Measurements from ENCODE around the gene ATP5MK. TPM values are rescaled to one million over a fixed set of nuclear protein-coding genes. Genes with fewer than 3 reads are reported as not detected.

Gene ATP5MK
- total and polyA plus RNA-seq, 3 donors from 2014 or later, result 175 to 280 (median 193) TPM

DNA sequence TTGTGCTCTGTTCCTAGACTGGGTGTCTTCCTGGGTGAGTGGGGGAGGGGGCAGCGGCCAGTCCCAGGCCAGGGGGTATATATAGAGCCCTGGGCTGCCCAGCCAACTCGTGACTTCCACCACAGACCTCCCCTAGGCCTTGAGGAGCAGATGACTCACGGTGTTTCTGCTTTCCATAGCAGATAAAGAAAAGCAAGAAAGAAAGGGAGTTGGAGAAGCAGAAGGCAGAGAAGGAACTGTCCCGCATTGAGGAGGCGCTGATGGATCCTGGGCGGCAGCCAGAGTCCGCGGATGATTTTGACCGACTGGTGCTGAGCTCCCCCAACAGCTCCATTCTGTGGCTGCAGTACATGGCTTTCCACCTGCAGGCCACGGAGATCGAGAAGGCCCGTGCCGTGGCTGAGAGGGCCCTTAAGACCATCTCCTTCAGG is 45.8 kb upstream of the ATP5MK start:
- Histone ChIP-seq H3K27ac (peak overlapping the region; percentile 72 to 85), H3K27me3 (no peaks in the 10 kb centered on the region), H3K4me3 (no peak overlapping the region), H3K9me3 (no peaks in the 10 kb centered on the region), H3K4me1 (peaks cover 38% of the 10 kb centered on the region), H3K36me3 (ENCODE audit: low read depth, missing control alignments) (no peaks in the 10 kb centered on the region)
- intact Hi-C loops (cut with DNase I; ENCODE audit: low total_unique reads), result no loop called here
- 29 to 48% methylated on average over 12 to 13 of the region's 13 CpGs for WGBS, 2 donors
- peak; percentile 76 for DNase-seq
- TF ChIP-seq POLR2A (IDR thresholded peaks at IDR 0.05), result no peak
- TF ChIP-seq, protein P1, sequence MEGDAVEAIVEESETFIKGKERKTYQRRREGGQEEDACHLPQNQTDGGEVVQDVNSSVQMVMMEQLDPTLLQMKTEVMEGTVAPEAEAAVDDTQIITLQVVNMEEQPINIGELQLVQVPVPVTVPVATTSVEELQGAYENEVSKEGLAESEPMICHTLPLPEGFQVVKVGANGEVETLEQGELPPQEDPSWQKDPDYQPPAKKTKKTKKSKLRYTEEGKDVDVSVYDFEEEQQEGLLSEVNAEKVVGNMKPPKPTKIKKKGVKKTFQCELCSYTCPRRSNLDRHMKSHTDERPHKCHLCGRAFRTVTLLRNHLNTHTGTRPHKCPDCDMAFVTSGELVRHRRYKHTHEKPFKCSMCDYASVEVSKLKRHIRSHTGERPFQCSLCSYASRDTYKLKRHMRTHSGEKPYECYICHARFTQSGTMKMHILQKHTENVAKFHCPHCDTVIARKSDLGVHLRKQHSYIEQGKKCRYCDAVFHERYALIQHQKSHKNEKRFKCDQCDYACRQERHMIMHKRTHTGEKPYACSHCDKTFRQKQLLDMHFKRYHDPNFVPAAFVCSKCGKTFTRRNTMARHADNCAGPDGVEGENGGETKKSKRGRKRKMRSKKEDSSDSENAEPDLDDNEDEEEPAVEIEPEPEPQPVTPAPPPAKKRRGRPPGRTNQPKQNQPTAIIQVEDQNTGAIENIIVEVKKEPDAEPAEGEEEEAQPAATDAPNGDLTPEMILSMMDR (IDR thresholded peaks at IDR 0.05), result no peak

DNA sequence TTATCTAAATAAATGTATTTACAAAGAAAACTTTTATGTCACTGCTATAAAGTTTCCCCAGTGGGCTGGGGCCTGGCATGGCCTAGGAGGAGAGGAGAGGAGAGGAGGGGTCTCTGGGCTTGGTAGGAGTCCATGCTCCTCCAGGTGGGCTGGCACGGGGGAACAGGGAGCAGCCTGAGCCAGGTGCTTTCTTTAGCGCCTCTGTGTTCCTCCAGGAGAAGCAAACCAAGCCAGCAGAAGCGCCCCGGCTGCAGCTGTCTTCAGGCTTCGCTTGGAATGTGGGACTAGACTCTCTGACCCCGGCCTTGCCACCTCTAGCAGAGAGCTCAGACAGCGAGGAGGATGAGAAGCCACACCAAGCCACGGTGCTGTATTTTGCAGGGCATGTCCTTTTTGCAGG is 45.3 kb upstream of the ATP5MK start:
- no peak overlapping the region for H3K4me3 ChIP-seq
- no peaks in the 10 kb centered on the region for H3K36me3 ChIP-seq (ENCODE audit: low read depth, missing control alignments)
- TF ChIP-seq, protein P1 (IDR thresholded peaks at IDR 0.05), result no peak
- no peak for TF ChIP-seq POLR2A (IDR thresholded peaks at IDR 0.05)
- peaks cover 33% of the 10 kb centered on the region for H3K4me1 ChIP-seq
- 35 to 45% methylated on average over 2 to 8 of the region's 8 CpGs for whole genome bisulfite sequencing, 2 donors
- H3K27ac ChIP-seq, result peak overlapping the region; percentile 72 to 85
- intact Hi-C loops (cut with DNase I; ENCODE audit: low total_unique reads), result no loop called here
- H3K27me3 ChIP-seq, result no peaks in the 10 kb centered on the region
- no peaks in the 10 kb centered on the region for H3K9me3 ChIP-seq
- DNase-seq, result no peak

DNA sequence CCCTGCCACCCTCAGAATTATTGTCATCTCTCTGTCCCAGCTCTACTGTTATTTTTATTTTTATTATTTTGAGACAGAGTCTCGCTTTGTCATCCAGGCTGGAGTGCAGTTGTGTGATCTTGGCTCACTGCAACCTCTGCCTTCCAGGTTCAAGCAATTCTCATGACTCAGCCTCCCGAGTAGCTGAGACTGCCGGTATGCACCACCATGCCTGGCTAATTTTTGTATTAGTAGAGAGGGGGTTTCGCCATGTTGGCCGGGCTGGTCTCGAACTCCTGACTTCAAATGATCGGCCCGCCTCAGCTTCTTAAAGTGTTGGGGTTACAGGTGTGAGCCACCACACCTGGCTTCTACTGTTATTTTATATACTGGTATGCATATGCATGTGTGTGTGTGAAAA is 44.9 kb upstream of the ATP5MK start:
- Histone ChIP-seq H3K9me3 (no peaks in the 10 kb centered on the region), H3K36me3 (ENCODE audit: low read depth, missing control alignments) (no peaks in the 10 kb centered on the region), H3K27me3 (no peaks in the 10 kb centered on the region), H3K4me3 (no peak overlapping the region), H3K4me1 (peaks cover 29% of the 10 kb centered on the region), H3K27ac (peak overlapping the region; percentile 72 to 85)
- 87 to 90% methylated on average over 8 of the region's 8 CpGs for WGBS, 2 donors
- TF ChIP-seq, protein P1 (IDR thresholded peaks at IDR 0.05), result no peak
- no peak for TF ChIP-seq POLR2A (IDR thresholded peaks at IDR 0.05)
- DNase-seq, result no peak
- intact Hi-C loops (cut with DNase I; ENCODE audit: low total_unique reads), result no loop called here

DNA sequence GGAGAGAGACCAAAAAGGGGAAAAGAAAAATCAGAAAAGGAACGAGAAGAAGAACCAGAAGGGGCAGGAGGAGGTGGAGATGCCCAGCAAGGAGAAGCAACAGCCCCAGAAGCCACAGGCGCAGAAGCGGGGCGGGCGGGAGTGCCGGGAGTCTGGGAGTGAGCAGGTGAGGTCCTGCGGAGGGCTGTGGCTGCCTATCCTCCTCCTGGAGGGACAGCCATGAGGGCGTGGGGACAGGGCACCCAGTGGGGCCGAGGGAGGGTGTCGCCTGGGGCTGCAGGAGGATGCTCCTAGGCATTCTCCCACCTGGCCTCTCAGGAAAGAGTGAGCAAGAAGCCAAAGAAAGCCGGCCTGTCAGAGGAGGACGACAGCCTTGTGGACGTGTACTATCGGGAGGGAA is 44.1 kb upstream of the ATP5MK start:
- TF ChIP-seq, protein P1 (IDR thresholded peaks at IDR 0.05), result no peak
- TF ChIP-seq POLR2A (IDR thresholded peaks at IDR 0.05), result no peak
- H3K9me3 ChIP-seq, result no peaks in the 10 kb centered on the region
- H3K27me3 ChIP-seq, result no peaks in the 10 kb centered on the region
- H3K27ac ChIP-seq, result peak overlapping the region in 1 of 2 donors; percentile 85
- H3K36me3 ChIP-seq (ENCODE audit: low read depth, missing control alignments), result no peaks in the 10 kb centered on the region
- intact Hi-C loops (cut with DNase I; ENCODE audit: low total_unique reads), result no loop called here
- H3K4me1 ChIP-seq, result peaks cover 21% of the 10 kb centered on the region
- H3K4me3 ChIP-seq, result no peak overlapping the region
- WGBS, 2 donors, result 88 to 94% methylated on average over 14 of the region's 14 CpGs
- no peak for DNase-seq

DNA sequence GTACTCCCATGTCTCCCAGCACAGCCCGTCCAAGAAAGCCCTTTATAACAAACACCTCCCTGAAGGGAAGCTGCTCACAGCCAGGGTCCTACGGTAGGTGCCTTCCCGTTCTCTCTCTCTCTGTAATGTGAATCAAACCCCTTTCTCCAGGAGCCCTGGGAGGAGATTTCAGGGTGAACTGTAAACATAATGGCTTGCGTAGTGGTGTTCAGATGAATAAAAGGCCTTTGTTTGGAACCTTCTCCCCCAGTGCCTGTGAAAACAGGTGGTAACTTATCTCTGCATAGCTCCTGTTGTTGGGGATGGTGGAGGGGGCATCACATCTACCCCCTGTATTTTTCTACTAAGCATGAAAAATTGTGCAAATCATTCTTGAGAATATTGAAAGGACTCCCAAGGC is 43.5 kb upstream of the ATP5MK start:
- intact Hi-C loops (cut with DNase I; ENCODE audit: low total_unique reads), result no loop called here
- Histone ChIP-seq H3K36me3 (ENCODE audit: low read depth, missing control alignments) (no peaks in the 10 kb centered on the region), H3K9me3 (no peaks in the 10 kb centered on the region), H3K4me3 (no peak overlapping the region), H3K27me3 (no peaks in the 10 kb centered on the region), H3K27ac (no peak overlapping the region), H3K4me1 (peaks cover 19% of the 10 kb centered on the region)
- WGBS, 2 donors, result 82 to 83% methylated on average over 4 of the region's 4 CpGs
- no peak for DNase-seq
- TF ChIP-seq, protein P1 (IDR thresholded peaks at IDR 0.05), result no peak
- TF ChIP-seq POLR2A (IDR thresholded peaks at IDR 0.05), result no peak
